ENCODE measurements around the gene SERPINI2.

GRCh38 chr3:167502401-167502800 lies 28.6 kb upstream of the SERPINI2 start:
- TF ChIP-seq YY1 (IDR thresholded peaks at IDR 0.05; ENCODE audit: insufficient read depth, insufficient read length) (no peak), ZNF274 (IDR thresholded peaks at IDR 0.05; ENCODE audit: low read depth, low read length) (no peak)

Data from NT2/D1 (cell line).